DMS79 treated with DMSO at 0.1 percent for 48 hours (cell line): ENCODE data around the gene WT1.

ENCODE experiments used
- DNase-seq: peaks from one replicate; lab custom pipeline; 2025; lab: John Stamatoyannopoulos, UW

Gene WT1

GRCh38 chr11:32438346-32438865 lies 3.1 kb upstream of the WT1 start:
- no peak for DNase-seq

GRCh38 chr11:32437495-32438345 lies 2.4 kb upstream of the WT1 start:
- no peak for DNase-seq

- no peak for DNase-seq
These were observed 1.6 kb upstream of the WT1 start for GRCh38 chr11:32436751-32437494.

- no peak for DNase-seq
These were observed 807 bp upstream of the WT1 start for GRCh38 chr11:32435942-32436750.

GRCh38 chr11:32435152-32435480 lies 223 bp downstream of the WT1 start:
- no peak for DNase-seq

GRCh38 chr11:32434356-32435151 lies 785 bp downstream of the WT1 start:
- no peak for DNase-seq

GRCh38 chr11:32433914-32434355 lies 1.4 kb downstream of the WT1 start:
- DNase-seq: no peak

GRCh38 chr11:32433101-32433913 lies 2.0 kb downstream of the WT1 start:
- no peak for DNase-seq

- no peak for DNase-seq
These were observed 2.8 kb downstream of the WT1 start for GRCh38 chr11:32432565-32432964.

- DNase-seq: no peak
These were observed 4.6 kb downstream of the WT1 start for GRCh38 chr11:32430568-32431381.

- no peak for DNase-seq
These were observed 5.9 kb downstream of the WT1 start for GRCh38 chr11:32429477-32429876.

GRCh38 chr11:32428665-32429303 lies 6.6 kb downstream of the WT1 start:
- DNase-seq: no peak

- DNase-seq: no peak
These were observed 7.2 kb downstream of the WT1 start for GRCh38 chr11:32427935-32428664.

- DNase-seq: no peak
These were observed 7.8 kb downstream of the WT1 start for GRCh38 chr11:32427616-32427934.

- DNase-seq: no peak
These were observed 8.3 kb downstream of the WT1 start for GRCh38 chr11:32426819-32427615.

- DNase-seq: no peak
These were observed 9.1 kb downstream of the WT1 start for GRCh38 chr11:32426192-32426591.

GRCh38 chr11:32425761-32426160 lies 9.6 kb downstream of the WT1 start:
- DNase-seq: no peak

GRCh38 chr11:32422545-32422944 lies 12.8 kb downstream of the WT1 start:
- no peak for DNase-seq
